ENCODE measurements around the gene H2AZ2.

The H2AZ2 gene

GRCh38 chr7:44784364-44784763 lies 63.5 kb downstream of the H2AZ2 start:
- no peak for DNase-seq (ENCODE audit: low read depth in 2 of 2)

- DNase-seq (ENCODE audit: low read depth in 2 of 2) = no peak
These were observed 64.5 kb downstream of the H2AZ2 start for GRCh38 chr7:44783407-44783806.

- DNase-seq (ENCODE audit: low read depth in 2 of 2) = no peak
These were observed 65.4 kb downstream of the H2AZ2 start for GRCh38 chr7:44782460-44782859.
